ENCODE results near the gene RRM2.
A peak's percentile ranks its signal among the peaks of the same experiment; 100 is the strongest.
"Not testable (repeated sequence)": the region's sequence is repeated elsewhere in the genome, so short reads cannot be mapped to it uniquely, and the experiment has no call there.

The RRM2 gene

GRCh38 chr2:10091182-10091888, 31.2 kb upstream of the RRM2 start:
- no peak for DNase-seq

- DNase-seq, result not testable (repeated sequence)
These were observed 30.7 kb upstream of the RRM2 start for GRCh38 chr2:10091889-10092244.

DNA sequence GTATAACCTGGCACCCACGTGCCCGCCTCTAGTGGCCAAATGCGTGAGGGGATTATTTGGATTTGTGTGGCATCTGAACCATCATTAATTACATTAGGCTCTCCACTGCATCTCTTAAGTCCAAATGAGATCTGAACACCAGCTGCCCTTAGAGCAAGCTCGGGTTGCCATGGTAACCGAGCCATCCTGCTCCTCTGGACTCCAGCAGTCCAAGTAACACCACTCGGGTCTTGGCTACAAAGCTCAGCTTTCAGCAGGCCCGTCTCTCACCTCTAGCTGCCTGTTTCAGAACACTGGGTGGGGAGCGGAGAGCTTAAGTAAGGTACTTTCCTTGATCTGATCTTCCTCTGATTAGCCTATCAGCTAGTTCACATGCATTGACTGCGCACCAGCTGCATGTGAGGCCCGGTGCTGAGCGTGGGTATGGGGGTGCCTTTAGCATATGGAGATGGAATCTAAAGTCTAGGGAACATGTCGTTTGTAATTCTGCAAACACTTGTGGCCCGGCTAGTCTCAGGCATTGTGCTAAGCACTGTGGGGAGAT, 28.2 kb upstream of the RRM2 start:
- DNase-seq, result peak; percentile 64

DNA sequence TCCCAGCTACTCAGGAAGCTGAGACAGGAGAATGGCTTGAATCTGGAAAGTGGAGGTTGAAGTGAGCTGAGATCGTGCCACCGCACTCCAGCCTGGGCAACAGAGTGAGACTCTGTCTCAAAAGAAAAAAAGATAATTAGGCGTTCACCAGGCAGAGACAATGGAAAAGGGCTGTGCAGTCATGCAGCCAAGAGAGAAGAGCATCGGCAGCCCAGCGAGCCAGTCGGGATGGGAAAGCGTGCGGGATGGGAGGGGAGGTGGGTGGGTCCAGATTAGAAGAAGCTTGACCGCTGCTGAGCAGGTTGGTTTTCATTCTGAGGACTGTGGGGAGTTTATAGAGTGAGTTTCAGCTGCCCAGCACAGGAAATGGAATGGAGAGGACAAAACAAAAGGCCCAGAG, 27.4 kb upstream of the RRM2 start:
- DNase-seq, result no peak

- DNase-seq, result no peak
These were observed 25.9 kb upstream of the RRM2 start for GRCh38 chr2:10096641-10097040.

DNA sequence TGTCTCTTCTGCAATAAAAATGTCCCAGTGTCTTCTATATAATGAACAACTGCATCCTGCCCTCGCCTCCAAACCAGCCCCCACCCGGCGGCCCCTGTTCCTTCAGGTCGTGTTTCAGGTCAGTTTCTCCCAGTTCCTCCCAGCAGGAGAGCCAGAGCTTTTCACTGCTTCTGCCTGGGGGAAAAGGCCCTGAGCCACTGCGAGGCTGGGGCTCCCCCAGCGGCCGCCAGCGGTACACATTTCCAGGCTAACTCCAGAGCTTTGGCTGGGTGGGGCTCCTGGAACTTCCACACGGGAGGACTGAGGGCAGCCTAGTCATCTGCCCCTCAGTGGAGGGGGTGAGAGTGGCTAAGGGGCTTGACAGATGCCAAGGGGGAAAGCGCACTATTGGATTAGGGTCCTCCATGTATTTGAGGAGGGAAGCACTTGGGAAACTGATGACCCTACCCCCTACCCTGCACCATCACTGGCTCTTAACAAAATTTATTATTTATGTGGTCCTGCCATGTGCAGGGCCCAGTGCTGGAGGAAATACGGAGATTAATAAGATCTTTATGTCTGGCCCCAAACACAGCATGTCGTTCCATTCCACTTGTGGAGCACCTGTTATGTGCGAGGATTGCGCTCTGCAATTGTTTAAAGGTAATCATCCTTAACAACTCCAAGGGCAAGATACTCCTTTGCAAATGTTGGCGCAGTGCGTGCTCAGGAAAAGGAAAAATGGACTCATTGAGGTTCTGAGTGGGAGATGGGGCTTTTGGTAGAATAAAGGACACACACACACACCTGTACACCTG, 25.0 kb upstream of the RRM2 start:
- peak; percentile 71 for DNase-seq

GRCh38 chr2:10101491-10101890, 21.0 kb upstream of the RRM2 start:
- no peak for DNase-seq

GRCh38 chr2:10103179-10103578, 19.4 kb upstream of the RRM2 start:
- no peak for DNase-seq

GRCh38 chr2:10104906-10105305, 17.6 kb upstream of the RRM2 start:
- DNase-seq, result not testable (repeated sequence)

DNA sequence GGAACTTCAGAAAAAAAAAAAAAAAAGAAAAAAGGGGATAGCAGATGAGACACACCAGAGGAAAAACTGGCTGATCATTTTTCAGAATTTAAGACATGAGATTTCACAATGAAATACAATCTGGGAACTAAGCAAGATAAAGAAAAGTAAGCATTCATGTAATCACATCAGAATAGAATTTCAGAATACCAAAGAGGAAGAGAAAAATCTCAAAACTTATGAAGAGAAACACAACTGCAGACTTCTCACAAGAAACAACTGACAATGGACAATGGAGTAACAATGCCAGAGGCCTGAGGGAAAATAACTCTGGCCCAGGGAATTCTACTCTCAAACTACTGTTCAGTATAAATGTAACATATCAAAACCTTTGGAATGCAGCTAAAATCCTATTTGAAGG, 13.2 kb upstream of the RRM2 start:
- DNase-seq, result no peak

DNA sequence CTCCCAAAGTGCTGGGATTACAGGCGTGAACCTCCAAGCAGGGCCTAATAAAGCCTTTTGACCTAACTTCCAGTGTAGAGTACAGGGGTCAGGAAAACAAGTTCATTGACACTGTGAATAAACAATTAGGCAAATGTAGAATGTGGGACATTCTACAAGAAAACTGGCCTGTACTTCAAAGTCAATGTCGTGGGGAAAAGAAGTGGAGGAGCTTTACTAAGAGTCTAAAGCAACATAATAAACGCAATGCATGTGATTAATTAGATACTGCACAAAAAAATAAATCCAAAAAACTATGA, 3.6 kb upstream of the RRM2 start:
- no peak for DNase-seq

GRCh38 chr2:10119601-10120157, 2.9 kb upstream of the RRM2 start:
- no peak for DNase-seq

DNA sequence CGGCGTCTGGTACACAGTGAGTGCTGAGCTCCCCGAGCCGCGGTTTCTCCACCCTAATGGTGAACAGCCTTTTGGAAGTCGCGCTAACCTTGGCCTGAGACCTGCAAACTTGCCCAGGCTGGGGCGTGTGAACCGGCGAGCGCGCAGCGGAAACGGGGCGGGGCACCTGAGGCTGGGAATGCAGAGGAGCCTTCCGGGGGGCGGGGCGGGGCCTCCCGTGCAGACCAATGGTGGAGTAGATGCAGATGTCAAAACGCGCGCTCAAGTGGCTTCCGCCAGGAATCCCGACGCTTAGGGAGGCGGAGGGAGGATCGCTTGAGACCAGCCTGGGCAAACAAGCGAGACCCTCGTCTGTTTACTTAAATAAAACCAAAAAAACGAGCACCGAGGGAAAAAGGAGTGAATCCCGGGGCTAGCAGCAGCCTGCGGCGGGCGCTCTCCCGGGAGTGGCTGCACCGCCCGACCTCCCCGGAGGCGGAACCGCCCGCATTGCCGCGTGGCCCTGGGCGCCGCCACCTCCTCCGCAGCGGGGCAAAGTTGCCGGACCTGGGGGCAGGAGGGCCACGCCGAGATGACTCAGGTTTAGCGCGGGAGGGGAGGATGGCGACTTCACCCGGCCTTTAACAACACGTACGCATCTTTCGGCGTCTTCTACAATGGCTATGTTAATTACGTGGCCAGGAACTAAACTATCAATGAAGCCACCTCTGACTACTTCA, 2.2 kb upstream of the RRM2 start:
- peak; percentile 98 for DNase-seq

GRCh38 chr2:10120877-10121574, 1.5 kb upstream of the RRM2 start:
- peak; percentile 23 for DNase-seq

- DNase-seq, result no peak
These were observed 742 bp downstream of the RRM2 start for GRCh38 chr2:10123281-10123680.

DNA sequence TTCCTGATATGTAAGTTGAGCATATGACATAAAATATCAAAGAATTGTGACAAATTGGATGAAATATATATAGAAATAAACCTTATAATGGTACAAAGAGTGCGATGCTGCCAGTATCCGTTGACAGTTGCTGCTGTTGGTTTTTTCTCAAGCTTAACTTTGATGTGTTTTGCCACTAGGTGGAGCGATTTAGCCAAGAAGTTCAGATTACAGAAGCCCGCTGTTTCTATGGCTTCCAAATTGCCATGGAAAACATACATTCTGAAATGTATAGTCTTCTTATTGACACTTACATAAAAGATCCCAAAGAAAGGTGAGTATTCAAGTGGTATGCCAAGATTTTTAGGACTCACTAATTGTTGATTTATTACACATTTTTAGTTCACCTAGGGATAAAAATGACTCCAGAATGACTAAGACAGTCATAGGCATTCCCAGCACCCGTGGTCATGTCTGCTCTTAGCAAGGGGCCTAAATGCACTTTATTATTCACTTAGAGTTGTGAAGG, 2.1 kb downstream of the RRM2 start:
- DNase-seq, result peak; percentile 73

GRCh38 chr2:10125842-10126631, 3.5 kb downstream of the RRM2 start:
- no peak for DNase-seq

GRCh38 chr2:10126632-10127026, 4.1 kb downstream of the RRM2 start:
- DNase-seq, result no peak

GRCh38 chr2:10128420-10128819, 5.9 kb downstream of the RRM2 start:
- DNase-seq, result no peak

GRCh38 chr2:10129490-10129889, 7.0 kb downstream of the RRM2 start:
- no peak for DNase-seq

GRCh38 chr2:10132043-10132575, 9.6 kb downstream of the RRM2 start:
- DNase-seq, result no peak

DNA sequence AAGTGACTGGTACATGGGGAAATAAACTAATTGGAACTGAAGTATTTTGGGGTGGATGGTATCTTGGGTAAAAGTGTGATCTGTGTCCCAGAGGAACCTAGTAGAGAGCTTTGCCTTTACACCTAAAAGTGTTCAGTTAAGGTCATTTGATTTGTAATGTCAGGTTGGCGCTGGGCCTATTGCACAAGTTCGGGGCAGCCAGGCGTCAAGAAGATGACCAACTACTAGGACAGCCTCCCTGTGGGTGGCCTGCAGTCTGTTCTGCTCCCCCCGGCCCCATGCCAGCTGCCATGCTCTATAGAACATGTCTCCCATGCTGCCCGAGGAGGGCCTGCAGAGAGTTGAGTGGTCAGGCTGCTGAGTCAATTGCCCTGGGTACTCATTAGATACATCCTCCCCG, 10.1 kb downstream of the RRM2 start:
- no peak for DNase-seq
